ENCODE measurements around the gene VCP. TPM values are rescaled to one million over a fixed set of nuclear protein-coding genes. Genes with fewer than 3 reads are reported as not detected.

Gene VCP
- total and polyA plus RNA-seq, 9 of the 15 experiments (the other 6 are each of a cell fraction or from before 2014, with no cell fraction given), result 7.1 to 257 (median 199) TPM

- no peak for TF ChIP-seq POLR2AphosphoS2 (IDR thresholded peaks at IDR 0.05; ENCODE audit: low read length)
- TF ChIP-seq POLR2A (conservative IDR thresholded peaks at IDR 0.05), result peak; percentile 90
- TF ChIP-seq PATZ1 (CRISPR knock-in tag; IDR thresholded peaks at IDR 0.05; ENCODE audit: borderline replicate concordance), result no peak
- no peak for TF ChIP-seq ZNF561 (CRISPR knock-in tag; conservative IDR thresholded peaks at IDR 0.05)
- peak; percentile 73; the same call in 1 of the 2 replicates for TF ChIP-seq SIN3B (IDR thresholded peaks at IDR 0.05; ENCODE audit: low read depth)
- TF ChIP-seq STAG1 (CRISPR knock-in tag; IDR thresholded peaks at IDR 0.05; ENCODE audit: borderline replicate concordance), result peak; percentile 50; the same call in 1 of the 2 replicates
- TF ChIP-seq TARDBP (IDR thresholded peaks at IDR 0.05), result no peak
- 0 out of 2 replicates have a peak, but pooled peaks have one; percentile 45 for TF ChIP-seq ERF (CRISPR knock-in tag; IDR thresholded peaks at IDR 0.05)
- 0 out of 2 replicates have a peak, but pooled peaks have one; percentile 39 for TF ChIP-seq KLF16 (IDR thresholded peaks at IDR 0.05)
- no peak for TF ChIP-seq ZNF121 (CRISPR knock-in tag; conservative IDR thresholded peaks at IDR 0.05)
- no peak for TF ChIP-seq BCL6 (CRISPR knock-in tag; IDR thresholded peaks at IDR 0.05)
- TF ChIP-seq USF2 (CRISPR knock-in tag; IDR thresholded peaks at IDR 0.05), result no peak
- TF ChIP-seq KHSRP (IDR thresholded peaks at IDR 0.05), result no peak
- TF ChIP-seq MLX (CRISPR knock-in tag; conservative IDR thresholded peaks at IDR 0.05), result no peak
- TF ChIP-seq HMBOX1 (IDR thresholded peaks at IDR 0.05), result no peak
- TF ChIP-seq ZNF41 (CRISPR knock-in tag; conservative IDR thresholded peaks at IDR 0.05), result no peak
- TF ChIP-seq LEF1 (IDR thresholded peaks at IDR 0.05), result no peak
- no peak; the same call in 1 of the 2 replicates for TF ChIP-seq MAFK (IDR thresholded peaks at IDR 0.05; ENCODE audit: low read length)
- TF ChIP-seq CHD1 (IDR thresholded peaks at IDR 0.05; ENCODE audit: low read length), result peak; percentile 90
- TF ChIP-seq RBM15 (IDR thresholded peaks at IDR 0.05; ENCODE audit: insufficient read depth, low read length), result no peak
These were observed 23.8 kb upstream of the VCP start, which contains the start of gene PIGO (continued) for GRCh38 chr9:35096035-35096849.

Measured in K562 (cell line).